GM19193 (cell line): ENCODE results near the gene DENND1A.

Experiments used
- POLR2A ChIP-seq: IDR thresholded peaks from 4 replicates; pipeline ENCODE4 v1.6.1; 2011; ENCODE audit not compliant: insufficient read depth, insufficient read length; ENCODE audit errors: extremely low read depth

DENND1A gene

GRCh38 chr9:123617952-123618678 is 311.8 kb downstream of the DENND1A start:
- TF ChIP-seq POLR2A = no peak

GRCh38 chr9:123617286-123617685 is 312.6 kb downstream of the DENND1A start:
- TF ChIP-seq POLR2A = no peak

GRCh38 chr9:123616707-123617106 is 313.2 kb downstream of the DENND1A start:
- no peak for TF ChIP-seq POLR2A

- TF ChIP-seq POLR2A = no peak
These were observed 314.5 kb downstream of the DENND1A start for GRCh38 chr9:123615381-123615780.

GRCh38 chr9:123614306-123615263 is 315.3 kb downstream of the DENND1A start:
- no peak for TF ChIP-seq POLR2A

- TF ChIP-seq POLR2A = no peak
These were observed 318.7 kb downstream of the DENND1A start for GRCh38 chr9:123611226-123611625.

GRCh38 chr9:123609844-123610243 is 320.1 kb downstream of the DENND1A start:
- TF ChIP-seq POLR2A = no peak

- no peak for TF ChIP-seq POLR2A
These were observed 321.8 kb downstream of the DENND1A start for GRCh38 chr9:123608104-123608503.

GRCh38 chr9:123607479-123607878 is 322.4 kb downstream of the DENND1A start:
- TF ChIP-seq POLR2A = no peak

GRCh38 chr9:123606141-123606540 is 323.8 kb downstream of the DENND1A start:
- no peak for TF ChIP-seq POLR2A

- no peak for TF ChIP-seq POLR2A
These were observed 324.6 kb downstream of the DENND1A start for GRCh38 chr9:123605286-123605685.

- no peak for TF ChIP-seq POLR2A
These were observed 325.1 kb downstream of the DENND1A start for GRCh38 chr9:123604861-123605260.

GRCh38 chr9:123601828-123602227 is 328.1 kb downstream of the DENND1A start:
- no peak for TF ChIP-seq POLR2A

- TF ChIP-seq POLR2A = no peak
These were observed 330.1 kb downstream of the DENND1A start for GRCh38 chr9:123599781-123600180.

GRCh38 chr9:123597876-123598556 is 331.9 kb downstream of the DENND1A start:
- TF ChIP-seq POLR2A = no peak
